Measurements from ENCODE around the gene ERAP2.

ERAP2 gene

GRCh38 chr5:96880444-96881164, 4.3 kb downstream of the ERAP2 start:
- H3K4me3 ChIP-seq (ENCODE audit: low read depth, low read length), result no peak overlapping the region
- no peak for TF ChIP-seq CTCF (IDR thresholded peaks at IDR 0.05; ENCODE audit: low read depth, low read length)

- TF ChIP-seq CTCF (IDR thresholded peaks at IDR 0.05; ENCODE audit: low read depth, low read length), result no peak
Observed at GRCh38 chr5:96881511-96882115, 5.3 kb downstream of the ERAP2 start.

GRCh38 chr5:96883871-96884270, 7.6 kb downstream of the ERAP2 start:
- H3K4me3 ChIP-seq (ENCODE audit: low read depth, low read length), result no peak overlapping the region
- TF ChIP-seq CTCF (IDR thresholded peaks at IDR 0.05; ENCODE audit: low read depth, low read length), result no peak

More at GRCh38 chr5:96881511-96882115, 5.3 kb downstream of the ERAP2 start:
- H3K4me3 ChIP-seq (ENCODE audit: low read depth, low read length), result no peak overlapping the region

GRCh38 chr5:96884995-96885394, 8.7 kb downstream of the ERAP2 start:
- H3K4me3 ChIP-seq (ENCODE audit: low read depth, low read length), result no peak overlapping the region
- no peak for TF ChIP-seq CTCF (IDR thresholded peaks at IDR 0.05; ENCODE audit: low read depth, low read length)

GRCh38 chr5:96885518-96886338, 9.4 kb downstream of the ERAP2 start:
- TF ChIP-seq CTCF (IDR thresholded peaks at IDR 0.05; ENCODE audit: low read depth, low read length), result no peak
- no peak overlapping the region for H3K4me3 ChIP-seq (ENCODE audit: low read depth, low read length)

- no peak overlapping the region for H3K4me3 ChIP-seq (ENCODE audit: low read depth, low read length)
- no peak for TF ChIP-seq CTCF (IDR thresholded peaks at IDR 0.05; ENCODE audit: low read depth, low read length)
Observed at GRCh38 chr5:96893342-96893741, 17.0 kb downstream of the ERAP2 start.

- no peak overlapping the region for H3K4me3 ChIP-seq (ENCODE audit: low read depth, low read length)
- no peak for TF ChIP-seq CTCF (IDR thresholded peaks at IDR 0.05; ENCODE audit: low read depth, low read length)
Observed at GRCh38 chr5:96896276-96896675, 20.0 kb downstream of the ERAP2 start.

Measured in WI38 (cell line).